ENCODE measurements around the gene RCL1.

GRCh38 chr9:4755026-4755609, 37.6 kb upstream of the RCL1 start:
- TF ChIP-seq TAF1 (IDR thresholded peaks at IDR 0.05; ENCODE audit: borderline replicate concordance, insufficient read depth, low read length) (no peak), REST (IDR thresholded peaks at IDR 0.05; ENCODE audit: insufficient read depth in 1 of 2, low read depth in 2 of 2, low read length in 2 of 2) (no peak), SIN3A (IDR thresholded peaks at IDR 0.05; ENCODE audit: borderline replicate concordance, insufficient read depth, low read length) (no peak), POLR2AphosphoS5 (IDR thresholded peaks at IDR 0.05; ENCODE audit: low read depth, low read length) (no peak)

All from PFSK-1 (cell line).